IgD-negative memory B cell (primary cell): ENCODE measurements around the gene ITPA. TPM values are rescaled to one million over a fixed set of nuclear protein-coding genes. Genes with fewer than 3 reads are reported as not detected.

ENCODE experiments used
- H3K27ac Mint-ChIP-seq, 3 donors: one replicate each; pipeline ENCODE4 v1.8.0; 2020 to 2022; ENCODE audit warnings: mild to moderate bottlenecking in 3 of 3, mixed read lengths in 3 of 3, moderate library complexity in 1 of 3
- H3K27me3 Mint-ChIP-seq: one replicate; pipeline ENCODE4 v1.8.0; 2021; ENCODE audit warnings: mixed read lengths
- H3K36me3 Mint-ChIP-seq: one replicate; pipeline ENCODE4 v1.8.0; 2020; ENCODE audit warnings: mild to moderate bottlenecking, mixed read lengths
- H3K4me1 Mint-ChIP-seq, 3 donors: one replicate each; pipeline ENCODE4 v1.8.0; 2020 to 2022; ENCODE audit warnings: mixed read lengths in 3 of 3, mild to moderate bottlenecking in 1 of 3
- H3K4me3 Mint-ChIP-seq, 4 donors: one replicate each; pipeline ENCODE4 v1.8.0; 2020 to 2022; ENCODE audit warnings: mild to moderate bottlenecking in 4 of 4, mixed read lengths in 4 of 4, moderate library complexity in 3 of 4
- H3K9me3 Mint-ChIP-seq, 3 donors: one replicate each; pipeline ENCODE4 v1.8.0; 2020 to 2021; ENCODE audit warnings: mixed read lengths in 3 of 3, mild to moderate bottlenecking in 1 of 3
- polyA plus RNA-seq: library from polyadenylated mRNA; unstranded; fragments of 300-500 nt; fragmentation: Illumina TruSeq; gene quantifications from one replicate; pipeline ENCODE4 v1.2.3, GENCODE V29; 2021

The ITPA gene
- polyA plus RNA-seq, 1 donor from 2014 or later = 49.3 TPM

- Mint-ChIP-seq H3K27ac (no peak overlapping the region), H3K36me3 (peaks cover 3% of the 10 kb centered on the region), H3K4me3 (no peak overlapping the region), H3K9me3 (no peaks in the 10 kb centered on the region), H3K4me1 (peaks cover 0 to 3% (median 0%) of the 10 kb centered on the region in 3 donors), H3K27me3 (peaks cover 9% of the 10 kb centered on the region)
Measured at GRCh38 chr20:3250091-3250504, 40.8 kb downstream of the ITPA start.

DNA sequence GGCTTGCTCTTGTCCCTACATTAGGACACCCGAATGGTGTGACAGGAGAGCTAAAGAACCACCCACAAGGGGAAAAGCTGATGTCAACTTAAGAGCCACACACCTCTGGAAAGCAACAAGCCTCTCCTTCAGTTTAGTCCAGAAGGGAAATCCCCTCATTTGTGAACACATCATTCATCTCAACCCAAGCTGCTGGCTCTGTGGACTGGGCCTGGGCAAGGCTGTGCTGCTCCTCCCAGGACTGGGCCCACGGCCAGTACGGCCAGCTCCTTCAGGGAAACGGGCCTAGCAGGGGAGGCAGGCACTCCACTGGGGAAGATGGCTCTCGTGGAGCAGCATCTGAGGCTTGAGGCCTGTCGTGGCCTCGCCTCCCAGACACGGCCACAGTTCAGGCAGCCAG, 42.5 kb downstream of the ITPA start:
- Mint-ChIP-seq H3K4me1 (peaks cover 0 to 3% (median 0%) of the 10 kb centered on the region in 3 donors), H3K36me3 (peaks cover 3% of the 10 kb centered on the region), H3K9me3 (no peaks in the 10 kb centered on the region), H3K27me3 (peaks cover 8% of the 10 kb centered on the region), H3K4me3 (no peak overlapping the region), H3K27ac (no peak overlapping the region)

DNA sequence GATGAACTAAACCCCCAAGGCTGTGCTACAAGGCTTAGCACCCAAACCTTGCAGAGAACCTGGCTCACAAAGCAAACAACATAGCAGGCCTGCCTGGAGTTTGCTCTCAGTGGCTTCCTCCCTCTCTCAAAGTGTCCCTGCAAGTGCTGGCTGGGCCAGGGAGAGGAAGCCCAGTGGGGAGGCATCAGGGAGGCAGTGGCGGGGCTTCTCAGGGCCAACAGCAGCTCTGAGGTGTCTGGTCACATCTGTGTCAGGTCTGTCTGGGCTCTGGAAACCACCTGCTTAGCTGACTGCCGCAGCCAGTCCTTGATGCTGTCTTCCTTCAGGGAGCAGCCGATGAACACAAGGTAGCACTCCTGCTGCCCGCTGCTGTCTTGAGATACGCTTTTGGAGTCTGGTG, 46.4 kb downstream of the ITPA start:
- Mint-ChIP-seq H3K9me3 (no peaks in the 10 kb centered on the region), H3K4me1 (no peaks in the 10 kb centered on the region), H3K36me3 (peaks cover 5% of the 10 kb centered on the region), H3K27ac (no peak overlapping the region), H3K4me3 (no peak overlapping the region), H3K27me3 (no peaks in the 10 kb centered on the region)

- Mint-ChIP-seq H3K27me3 (no peaks in the 10 kb centered on the region), H3K27ac (no peak overlapping the region), H3K4me3 (no peak overlapping the region), H3K9me3 (peaks cover 0 to 2% (median 0%) of the 10 kb centered on the region in 3 donors), H3K4me1 (peaks cover 0 to 1% (median 0%) of the 10 kb centered on the region in 3 donors), H3K36me3 (peaks cover 8% of the 10 kb centered on the region)
Measured at GRCh38 chr20:3258429-3258828, 49.1 kb downstream of the ITPA start.

DNA sequence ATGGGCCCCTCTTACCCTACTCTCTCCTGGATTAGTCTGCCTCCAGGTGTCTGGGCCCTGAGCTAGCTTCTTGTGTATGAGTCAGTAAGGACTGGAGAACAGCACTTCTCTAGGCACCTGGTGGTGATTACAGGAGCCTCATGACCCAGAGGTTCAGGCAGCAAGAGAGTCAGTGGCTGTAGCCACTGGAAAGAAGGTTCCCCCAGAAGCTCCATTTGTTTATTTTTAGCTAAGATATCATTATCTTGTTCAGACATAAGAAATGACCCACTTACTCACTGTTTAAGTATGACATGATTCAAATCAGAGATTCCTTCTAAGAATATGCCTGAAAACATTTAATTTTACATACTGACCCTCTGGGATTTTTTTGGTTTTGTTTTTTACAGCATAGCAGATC, 53.3 kb downstream of the ITPA start:
- H3K4me3 Mint-ChIP-seq = no peak overlapping the region
- H3K4me1 Mint-ChIP-seq = peaks cover 0 to 1% (median 0%) of the 10 kb centered on the region in 3 donors
- H3K36me3 Mint-ChIP-seq = peaks cover 5% of the 10 kb centered on the region
- peaks cover 0 to 2% (median 0%) of the 10 kb centered on the region in 3 donors for H3K9me3 Mint-ChIP-seq
- no peaks in the 10 kb centered on the region for H3K27me3 Mint-ChIP-seq
- H3K27ac Mint-ChIP-seq = no peak overlapping the region

DNA sequence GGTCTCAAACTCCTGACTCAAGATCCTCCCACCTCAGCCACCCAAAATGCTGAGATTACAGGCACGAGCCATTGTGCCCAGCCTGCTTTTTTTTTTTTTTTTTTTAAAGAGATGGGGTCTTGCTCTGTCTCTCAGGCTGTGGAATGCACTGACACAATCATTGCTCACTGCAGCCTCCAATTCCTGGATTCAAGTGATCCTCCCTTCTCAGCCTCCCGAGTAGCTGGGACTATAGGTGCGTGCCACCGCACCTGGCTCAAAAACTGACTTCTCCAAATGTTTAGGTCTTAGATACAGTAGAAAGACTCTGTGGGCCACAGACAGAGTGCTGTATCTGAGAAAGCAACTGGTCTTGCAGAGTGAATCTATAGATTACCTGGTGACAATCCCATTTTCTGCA, 60.8 kb downstream of the ITPA start:
- H3K9me3 Mint-ChIP-seq = no peaks in the 10 kb centered on the region
- no peaks in the 10 kb centered on the region for H3K27me3 Mint-ChIP-seq
- H3K4me3 Mint-ChIP-seq = no peak overlapping the region

GRCh38 chr20:3273371-3273770, 64.1 kb downstream of the ITPA start:
- no peaks in the 10 kb centered on the region for H3K27me3 Mint-ChIP-seq
- H3K27ac Mint-ChIP-seq = peak overlapping the region in 1 of 3 donors; percentile 47
- no peak overlapping the region for H3K4me3 Mint-ChIP-seq
- H3K36me3 Mint-ChIP-seq = peaks cover 6% of the 10 kb centered on the region
- no peaks in the 10 kb centered on the region for H3K9me3 Mint-ChIP-seq
- no peaks in the 10 kb centered on the region for H3K4me1 Mint-ChIP-seq

More for the DNA sequence above, 60.8 kb downstream of the ITPA start:
- Mint-ChIP-seq H3K4me1 (no peaks in the 10 kb centered on the region), H3K36me3 (peaks cover 6% of the 10 kb centered on the region), H3K27ac (no peak overlapping the region)

Other genes starting within 250 kb of the ITPA start
- gene GNRH2, start 165.9 kb upstream of the ITPA start, polyA plus RNA-seq = not detected
- gene MRPS26, start 163.4 kb upstream of the ITPA start, polyA plus RNA-seq = 84.4 TPM
- gene OXT, start 137.9 kb upstream of the ITPA start, polyA plus RNA-seq = 0.59 TPM
- not detected for gene AVP, start 124.8 kb upstream of the ITPA start, polyA plus RNA-seq
- 13.6 TPM for gene FASTKD5, start 49.6 kb upstream of the ITPA start, polyA plus RNA-seq
- gene UBOX5, start 49.6 kb upstream of the ITPA start, polyA plus RNA-seq = 6.9 TPM
- gene LZTS3, start 35.9 kb upstream of the ITPA start, polyA plus RNA-seq = 0.45 TPM
- gene DDRGK1, start 4.8 kb upstream of the ITPA start, polyA plus RNA-seq = 52.1 TPM
- gene SLC4A11, start 29.7 kb downstream of the ITPA start, polyA plus RNA-seq = not detected
- gene DNAAF9, start 198.2 kb downstream of the ITPA start, polyA plus RNA-seq = 0.97 TPM